SU-DHL-6 (cell line): Measurements from ENCODE around the gene ZNF18.
"Not testable (repeated sequence)": the region's sequence is repeated elsewhere in the genome, so short reads cannot be mapped to it uniquely, and the experiment has no call there.

ENCODE experiments used
- H2AFZ ChIP-seq: fragments of 200-600 bp; sonication (generic); 2 replicates; pipeline ENCODE4 v1.6.1; 2014; ENCODE audit warnings: low read depth, mild to moderate bottlenecking, moderate library complexity, mixed read lengths, antibody characterized with exemption, low read length; ENCODE audit not compliant: severe bottlenecking
- H3F3A ChIP-seq: fragments of 200-600 bp; shearing (Covaris generic); 2 replicates; pipeline ENCODE4 v1.6.0; 2016; ENCODE audit warnings: antibody characterized with exemption, mild to moderate bottlenecking; ENCODE audit not compliant: insufficient read depth
- H3K27ac ChIP-seq: fragments of 200-600 bp; sonication (generic); 2 replicates; pipeline ENCODE4 v1.5.1; 2016; ENCODE audit warnings: low read depth, mild to moderate bottlenecking, low read length, moderate library complexity, mixed read lengths
- H3K27me3 ChIP-seq: fragments of 200-600 bp; sonication (generic), shearing (Covaris generic); 2 replicates; pipeline ENCODE4 v1.6.0; 2014; ENCODE audit warnings: mild to moderate bottlenecking, low read length
- H3K36me3 ChIP-seq: fragments of 200-600 bp; sonication (generic); 2 replicates; pipeline ENCODE4 v1.6.1; 2014; ENCODE audit warnings: mild to moderate bottlenecking, low read length, mixed read lengths
- H3K4me2 ChIP-seq: fragments of 300-600, 200-600 bp; shearing (Covaris generic), sonication (generic); 2 replicates; pipeline ENCODE4 v1.6.0; 2014; ENCODE audit warnings: low read length, low read depth, mild to moderate bottlenecking; ENCODE audit not compliant: poor library complexity, severe bottlenecking
- H3K4me3 ChIP-seq: fragments of 200-600 bp; sonication (generic); 2 replicates; pipeline ENCODE4 v1.5.1; 2014; ENCODE audit warnings: antibody characterized with exemption, low read length, mild to moderate bottlenecking, mixed read lengths; ENCODE audit not compliant: insufficient read depth, poor library complexity, severe bottlenecking
- H3K79me2 ChIP-seq: fragments of 200-600 bp; sonication (generic); 2 replicates; pipeline ENCODE4 v1.6.1; 2014; ENCODE audit warnings: mild to moderate bottlenecking, low read length, moderate library complexity; ENCODE audit not compliant: insufficient read depth
- H3K9ac ChIP-seq: fragments of 200-600 bp; sonication (generic); 2 replicates; pipeline ENCODE4 v1.7.0; 2014; ENCODE audit warnings: mild to moderate bottlenecking, low read length
- H3K9me2 ChIP-seq: fragments of 200-600 bp; sonication (generic); replicated peaks from 2 replicates; pipeline ENCODE4 v1.6.1; 2014; ENCODE audit warnings: low read length; ENCODE audit not compliant: insufficient read depth
- H3K9me3 ChIP-seq: fragments of 200-600 bp; sonication (generic); 2 replicates; pipeline ENCODE4 v1.6.1; 2014; ENCODE audit warnings: low read length, mixed read lengths; ENCODE audit not compliant: insufficient read depth
- H4K20me1 ChIP-seq: fragments of 200-600 bp; sonication (generic); 2 replicates; pipeline ENCODE4 v1.6.1; 2014; ENCODE audit warnings: low read depth, mild to moderate bottlenecking, antibody characterized with exemption, low read length, moderate library complexity, mixed read lengths
- EZH2phosphoT487 ChIP-seq: fragments of 200-600 bp; sonication (generic), shearing (Covaris generic); conservative IDR thresholded peaks from 2 replicates; pipeline ENCODE4 v1.6.1; 2018; ENCODE audit warnings: mild to moderate bottlenecking, antibody characterized with exemption, low read length, moderate library complexity, mixed read lengths
- TF ChIP-seq, protein P1 (sequence below): fragments of 200-600 bp; sonication (generic); IDR thresholded peaks from one replicate; pipeline ENCODE4 v1.5.1; 2017; ENCODE audit warnings: antibody characterized with exemption, mild to moderate bottlenecking, low read length, moderate library complexity; ENCODE audit not compliant: insufficient read depth, poor library complexity, severe bottlenecking

The ZNF18 gene

DNA sequence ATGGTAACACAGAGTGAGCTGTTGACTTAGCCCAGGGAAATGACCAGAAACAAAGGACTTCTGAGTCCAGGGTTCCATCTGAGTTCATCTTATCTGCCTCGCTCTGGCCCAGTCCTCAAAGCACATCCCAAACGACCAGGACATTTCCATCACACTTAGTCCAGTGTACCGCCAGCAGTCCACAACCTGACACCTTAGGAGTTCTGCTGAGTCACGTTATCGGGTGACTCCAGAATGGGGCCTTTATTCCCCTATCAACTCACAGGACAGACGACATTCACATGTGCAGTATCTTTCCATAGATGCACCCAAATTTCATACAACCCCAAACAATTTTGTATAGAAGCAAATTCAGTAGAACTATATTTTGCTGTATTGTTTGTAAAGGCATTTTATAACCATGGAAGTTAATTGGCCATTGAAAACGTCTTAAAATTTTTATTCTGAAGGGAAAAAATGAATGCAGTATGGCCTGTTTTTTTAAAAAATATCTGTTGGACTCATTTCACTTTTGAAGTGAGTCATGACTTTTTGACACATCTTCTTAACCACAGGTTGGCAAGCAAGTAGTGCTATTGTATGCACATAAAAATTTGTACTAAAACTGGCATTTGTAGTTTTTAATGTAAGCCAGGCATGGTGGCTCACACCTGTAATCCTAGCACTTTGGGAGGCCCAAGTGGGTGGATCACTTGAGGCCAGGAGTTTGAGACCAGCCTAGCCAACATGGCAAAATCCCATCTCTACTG is 46.3 kb downstream of the ZNF18 start:
- no peak overlapping the region for H3K4me2 ChIP-seq
- H3K27ac ChIP-seq, result no peak overlapping the region
- no peak overlapping the region for H3K4me3 ChIP-seq
- TF ChIP-seq, protein P1, sequence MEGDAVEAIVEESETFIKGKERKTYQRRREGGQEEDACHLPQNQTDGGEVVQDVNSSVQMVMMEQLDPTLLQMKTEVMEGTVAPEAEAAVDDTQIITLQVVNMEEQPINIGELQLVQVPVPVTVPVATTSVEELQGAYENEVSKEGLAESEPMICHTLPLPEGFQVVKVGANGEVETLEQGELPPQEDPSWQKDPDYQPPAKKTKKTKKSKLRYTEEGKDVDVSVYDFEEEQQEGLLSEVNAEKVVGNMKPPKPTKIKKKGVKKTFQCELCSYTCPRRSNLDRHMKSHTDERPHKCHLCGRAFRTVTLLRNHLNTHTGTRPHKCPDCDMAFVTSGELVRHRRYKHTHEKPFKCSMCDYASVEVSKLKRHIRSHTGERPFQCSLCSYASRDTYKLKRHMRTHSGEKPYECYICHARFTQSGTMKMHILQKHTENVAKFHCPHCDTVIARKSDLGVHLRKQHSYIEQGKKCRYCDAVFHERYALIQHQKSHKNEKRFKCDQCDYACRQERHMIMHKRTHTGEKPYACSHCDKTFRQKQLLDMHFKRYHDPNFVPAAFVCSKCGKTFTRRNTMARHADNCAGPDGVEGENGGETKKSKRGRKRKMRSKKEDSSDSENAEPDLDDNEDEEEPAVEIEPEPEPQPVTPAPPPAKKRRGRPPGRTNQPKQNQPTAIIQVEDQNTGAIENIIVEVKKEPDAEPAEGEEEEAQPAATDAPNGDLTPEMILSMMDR, result no peak
- TF ChIP-seq EZH2phosphoT487, result no peak
- no peaks in the 10 kb centered on the region for H3K79me2 ChIP-seq
- no peaks in the 10 kb centered on the region; the same call in 1 of the 2 replicates for H3K36me3 ChIP-seq
- no peaks in the 10 kb centered on the region for H3K9me2 ChIP-seq
- no peaks in the 10 kb centered on the region for H3K9me3 ChIP-seq
- H2AFZ ChIP-seq, result no peak overlapping the region
- H3K9ac ChIP-seq, result no peak overlapping the region
- no peaks in the 10 kb centered on the region for H3F3A ChIP-seq
- no peaks in the 10 kb centered on the region for H3K27me3 ChIP-seq
- H4K20me1 ChIP-seq, result no peaks in the 10 kb centered on the region

DNA sequence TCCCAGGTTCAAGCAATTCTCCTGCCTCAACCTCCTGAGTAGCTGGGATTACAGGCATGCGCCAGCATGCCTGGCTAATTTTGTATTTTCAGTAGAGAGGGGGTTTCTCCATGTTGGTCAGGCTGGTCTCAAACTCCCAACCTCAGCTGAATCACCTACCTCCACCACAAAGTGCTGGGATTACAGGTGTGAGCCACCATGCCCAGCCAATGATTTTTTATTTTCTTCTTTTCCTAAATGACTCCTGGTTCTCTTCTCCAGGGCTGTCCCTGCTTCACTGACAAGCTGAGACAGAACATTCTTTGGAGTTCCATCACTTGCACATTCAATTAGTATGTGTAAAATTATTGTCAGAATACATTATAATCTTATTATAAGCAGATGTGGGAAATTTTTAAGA is 47.7 kb downstream of the ZNF18 start:
- not testable (repeated sequence) for H3K4me2 ChIP-seq, H2AFZ ChIP-seq, H3K4me3 ChIP-seq, H3F3A ChIP-seq, H4K20me1 ChIP-seq, H3K79me2 ChIP-seq, H3K27ac ChIP-seq, H3K9ac ChIP-seq, H3K9me3 ChIP-seq, H3K27me3 ChIP-seq, H3K36me3 ChIP-seq, H3K9me2 ChIP-seq

GRCh38 chr17:11948789-11949188 is 48.5 kb downstream of the ZNF18 start:
- Histone ChIP-seq H3K79me2 (no peaks in the 10 kb centered on the region), H3K9me2 (no peaks in the 10 kb centered on the region), H3K4me2 (no peak overlapping the region), H3K27ac (no peak overlapping the region), H3K36me3 (no peaks in the 10 kb centered on the region), H2AFZ (no peak overlapping the region), H3K9me3 (no peaks in the 10 kb centered on the region), H3F3A (no peaks in the 10 kb centered on the region), H3K9ac (no peak overlapping the region), H3K4me3 (no peak overlapping the region), H4K20me1 (no peaks in the 10 kb centered on the region), H3K27me3 (no peaks in the 10 kb centered on the region)
- no peak for TF ChIP-seq EZH2phosphoT487
- TF ChIP-seq, protein P1, result no peak

DNA sequence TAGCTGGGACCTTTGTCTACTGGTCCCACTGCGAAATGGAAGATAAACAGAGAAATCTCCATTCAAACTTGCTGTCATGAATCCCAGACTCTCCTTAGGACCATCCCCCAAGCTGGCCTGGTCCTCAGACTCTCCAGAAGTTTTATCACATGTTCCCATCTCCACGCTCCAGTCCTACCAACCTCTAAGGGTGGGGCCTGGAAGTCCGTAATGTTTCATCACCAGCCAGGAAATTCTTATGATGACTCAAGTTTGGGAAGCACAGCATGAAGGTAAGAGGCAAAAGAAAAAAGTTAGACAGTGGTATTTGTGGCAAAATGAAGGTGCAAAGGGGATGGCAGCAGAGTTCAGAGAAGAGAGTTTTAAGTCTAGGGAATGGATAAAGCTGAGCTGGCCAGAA is 52.7 kb downstream of the ZNF18 start:
- no peaks in the 10 kb centered on the region for H4K20me1 ChIP-seq
- no peaks in the 10 kb centered on the region for H3K79me2 ChIP-seq
- no peak overlapping the region for H3K27ac ChIP-seq
- no peaks in the 10 kb centered on the region for H3K9me3 ChIP-seq
- no peaks in the 10 kb centered on the region for H3K36me3 ChIP-seq
- no peak overlapping the region for H3K4me2 ChIP-seq
- H3K9me2 ChIP-seq, result no peaks in the 10 kb centered on the region
- H3K4me3 ChIP-seq, result no peak overlapping the region
- H3K27me3 ChIP-seq, result no peaks in the 10 kb centered on the region
- TF ChIP-seq, protein P1, result no peak
- no peak for TF ChIP-seq EZH2phosphoT487
- no peak overlapping the region for H3K9ac ChIP-seq
- no peak overlapping the region for H2AFZ ChIP-seq
- H3F3A ChIP-seq, result no peaks in the 10 kb centered on the region
